ENCODE measurements around the gene LRRC51.

DNA sequence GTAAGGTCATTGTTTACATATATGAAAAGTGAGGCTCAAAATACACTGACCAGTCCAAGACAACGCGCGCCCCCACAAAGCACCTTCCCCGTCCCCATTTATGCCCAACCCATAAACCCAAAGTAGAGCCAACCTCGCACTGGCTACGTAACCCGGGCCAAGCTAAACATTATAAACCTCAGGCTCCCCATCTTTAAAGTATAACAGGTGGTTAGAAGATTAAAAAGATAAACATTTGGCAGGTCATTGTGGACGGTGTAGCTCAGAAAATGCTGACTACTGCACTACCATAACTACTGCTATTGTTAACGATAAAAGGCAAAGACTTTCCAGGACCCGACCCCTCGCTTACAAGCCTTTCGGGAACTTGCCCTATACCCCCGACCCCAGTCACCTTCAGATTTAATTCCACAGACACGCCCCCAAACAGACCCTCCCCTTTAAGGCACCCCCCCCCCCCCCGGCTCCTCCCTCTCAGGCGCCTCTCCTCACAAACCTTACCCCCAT is 778 bp upstream of the LRRC51 start:
- TF ChIP-seq, protein P1, sequence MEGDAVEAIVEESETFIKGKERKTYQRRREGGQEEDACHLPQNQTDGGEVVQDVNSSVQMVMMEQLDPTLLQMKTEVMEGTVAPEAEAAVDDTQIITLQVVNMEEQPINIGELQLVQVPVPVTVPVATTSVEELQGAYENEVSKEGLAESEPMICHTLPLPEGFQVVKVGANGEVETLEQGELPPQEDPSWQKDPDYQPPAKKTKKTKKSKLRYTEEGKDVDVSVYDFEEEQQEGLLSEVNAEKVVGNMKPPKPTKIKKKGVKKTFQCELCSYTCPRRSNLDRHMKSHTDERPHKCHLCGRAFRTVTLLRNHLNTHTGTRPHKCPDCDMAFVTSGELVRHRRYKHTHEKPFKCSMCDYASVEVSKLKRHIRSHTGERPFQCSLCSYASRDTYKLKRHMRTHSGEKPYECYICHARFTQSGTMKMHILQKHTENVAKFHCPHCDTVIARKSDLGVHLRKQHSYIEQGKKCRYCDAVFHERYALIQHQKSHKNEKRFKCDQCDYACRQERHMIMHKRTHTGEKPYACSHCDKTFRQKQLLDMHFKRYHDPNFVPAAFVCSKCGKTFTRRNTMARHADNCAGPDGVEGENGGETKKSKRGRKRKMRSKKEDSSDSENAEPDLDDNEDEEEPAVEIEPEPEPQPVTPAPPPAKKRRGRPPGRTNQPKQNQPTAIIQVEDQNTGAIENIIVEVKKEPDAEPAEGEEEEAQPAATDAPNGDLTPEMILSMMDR (conservative IDR thresholded peaks at IDR 0.05): no peak
- no peak for TF ChIP-seq EZH2 (IDR thresholded peaks at IDR 0.05; ENCODE audit: low read depth)

All from PC-9 (cell line).